ENCODE data around the gene PGLYRP2. TPM values are rescaled to one million over a fixed set of nuclear protein-coding genes. Genes with fewer than 3 reads are reported as not detected.

PGLYRP2 gene
- total and polyA plus RNA-seq, 2 donors (not counting 3 experiments of a cell fraction or from before 2014, with no cell fraction given), result 0.03 to 0.18 TPM

- Histone ChIP-seq H3K4me2 (ENCODE audit: insufficient read depth, low read length) (no peak overlapping the region), H3K79me2 (ENCODE audit: control insufficient read depth, insufficient read depth, low read length) (no peaks in the 10 kb centered on the region), H3K4me3 (replicated peaks in 1 of 3; ENCODE audit: insufficient read depth in 1 of 3, low read depth in 1 of 3, low read length in 3 of 3) (no peak overlapping the region), H2AFZ (ENCODE audit: low read depth, low read length) (no peak overlapping the region), H3K36me3 (ENCODE audit: control insufficient read depth in 2 of 2, extremely low read depth in 1 of 2, insufficient read depth in 2 of 2, low read length in 2 of 2) (no peaks in the 10 kb centered on the region), H3K27me3 (ENCODE audit: control insufficient read depth in 2 of 2, insufficient read depth in 2 of 2, low read length in 2 of 2) (no peaks in the 10 kb centered on the region), H3K9me1 (replicated peaks; ENCODE audit: control insufficient read depth, extremely low read depth, insufficient read depth, low read length) (no peaks in the 10 kb centered on the region), H4K20me1 (replicated peaks; ENCODE audit: control insufficient read depth, extremely low read depth, insufficient read depth, low read length) (no peaks in the 10 kb centered on the region), H3K9me3 (replicated peaks; ENCODE audit: control insufficient read depth, insufficient read depth, low read length) (no peaks in the 10 kb centered on the region), H3K9ac (replicated peaks; ENCODE audit: extremely low read depth, insufficient read depth, low read length) (no peak overlapping the region), H3K27ac (ENCODE audit: insufficient read depth, low read depth, low read length) (no peak overlapping the region), H3K4me1 (ENCODE audit: control insufficient read depth, extremely low read depth, insufficient read depth, low read length) (no peaks in the 10 kb centered on the region)
- no TSS peak for BruUV-seq (replicated peaks)
- FAIRE-seq (no peak), DNase-seq (ENCODE audit: low read depth, low spot score) (no peak)
- intact Hi-C loops (cut with micrococcal nuclease), result no loop called here
- CTCF ChIA-PET, result interaction anchor here (1.3 kb wide), 1 partner anchor 113 kb away, joined by 3 read pairs; no protein-coding TSS in a partner anchor
- TF ChIP-seq JUN (IDR thresholded peaks at IDR 0.05; ENCODE audit: borderline replicate concordance, insufficient read depth, insufficient read length, low read depth) (no peak), FOS (IDR thresholded peaks at IDR 0.05; ENCODE audit: borderline replicate concordance, insufficient read depth, low read length) (no peak), POLR2AphosphoS5 (IDR thresholded peaks at IDR 0.05; ENCODE audit: insufficient read depth, low read depth, low read length) (no peak), GATA2 (IDR thresholded peaks at IDR 0.05; ENCODE audit: insufficient read depth, insufficient read length, low read depth, low read length) (no peak)
- dilution Hi-C loops (cut with MboI; ENCODE audit: extremely low pct_ligation_motif_present, low sequenced_read_pairs), result no loop called here
- POLR2A ChIA-PET, result no interaction called here
These were observed 37.0 kb downstream of the PGLYRP2 start for GRCh38 chr19:15442142-15442920.

DNA sequence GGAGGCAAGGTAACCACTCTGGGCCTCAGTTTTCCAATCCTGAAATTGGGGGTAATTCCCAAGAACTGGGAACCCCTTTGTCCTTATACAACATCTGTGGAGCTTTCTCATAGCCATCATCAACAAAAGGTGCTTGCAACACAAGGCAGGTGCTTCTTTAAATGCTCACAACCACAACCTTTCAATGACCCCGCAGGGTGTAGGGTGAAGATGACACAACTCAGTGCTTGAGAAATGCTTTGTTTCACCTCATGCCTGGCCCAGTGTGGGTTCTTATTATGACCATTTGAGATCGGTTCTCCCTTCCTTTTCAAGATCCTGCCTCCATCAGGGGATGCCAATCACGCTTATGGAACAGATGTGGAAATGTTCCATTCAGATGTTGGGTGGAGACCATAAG lies 38.0 kb downstream of the PGLYRP2 start:
- dilution Hi-C loops (cut with MboI; ENCODE audit: extremely low pct_ligation_motif_present, low sequenced_read_pairs) (no loop called here), intact Hi-C loops (cut with micrococcal nuclease) (no loop called here)
- Histone ChIP-seq H3K36me3 (ENCODE audit: control insufficient read depth in 2 of 2, extremely low read depth in 1 of 2, insufficient read depth in 2 of 2, low read length in 2 of 2) (no peaks in the 10 kb centered on the region), H3K9me3 (replicated peaks; ENCODE audit: control insufficient read depth, insufficient read depth, low read length) (no peaks in the 10 kb centered on the region), H3K9me1 (replicated peaks; ENCODE audit: control insufficient read depth, extremely low read depth, insufficient read depth, low read length) (no peaks in the 10 kb centered on the region), H3K79me2 (ENCODE audit: control insufficient read depth, insufficient read depth, low read length) (no peaks in the 10 kb centered on the region), H3K4me1 (ENCODE audit: control insufficient read depth, extremely low read depth, insufficient read depth, low read length) (no peaks in the 10 kb centered on the region), H3K27ac (ENCODE audit: insufficient read depth, low read depth, low read length) (no peak overlapping the region), H2AFZ (ENCODE audit: low read depth, low read length) (no peak overlapping the region), H4K20me1 (replicated peaks; ENCODE audit: control insufficient read depth, extremely low read depth, insufficient read depth, low read length) (no peaks in the 10 kb centered on the region), H3K4me3 (replicated peaks in 1 of 3; ENCODE audit: insufficient read depth in 1 of 3, low read depth in 1 of 3, low read length in 3 of 3) (no peak overlapping the region), H3K9ac (replicated peaks; ENCODE audit: extremely low read depth, insufficient read depth, low read length) (no peak overlapping the region), H3K4me2 (ENCODE audit: insufficient read depth, low read length) (no peak overlapping the region), H3K27me3 (ENCODE audit: control insufficient read depth in 2 of 2, insufficient read depth in 2 of 2, low read length in 2 of 2) (no peaks in the 10 kb centered on the region)
- POLR2A ChIA-PET, result no interaction called here
- no TSS peak for BruUV-seq (replicated peaks)
- FAIRE-seq (no peak), DNase-seq (ENCODE audit: low read depth, low spot score) (no peak)
- TF ChIP-seq EZH2 (IDR thresholded peaks at IDR 0.05; ENCODE audit: borderline replicate concordance, low read depth, low read length, severe bottlenecking) (no peak), FOS (IDR thresholded peaks at IDR 0.05; ENCODE audit: borderline replicate concordance, insufficient read depth, low read length) (no peak), CTCF (IDR thresholded peaks at IDR 0.05; ENCODE audit: extremely low read depth in 1 of 2, insufficient read depth in 1 of 2, low read depth in 1 of 2, low read length in 2 of 2) (no peak), MYC (IDR thresholded peaks at IDR 0.05; ENCODE audit: low read depth, low read length) (no peak)
- TF ChIP-seq, protein P1, sequence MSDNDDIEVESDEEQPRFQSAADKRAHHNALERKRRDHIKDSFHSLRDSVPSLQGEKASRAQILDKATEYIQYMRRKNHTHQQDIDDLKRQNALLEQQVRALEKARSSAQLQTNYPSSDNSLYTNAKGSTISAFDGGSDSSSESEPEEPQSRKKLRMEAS (IDR thresholded peaks at IDR 0.05; ENCODE audit: insufficient read depth, insufficient read length), result no peak
- CTCF ChIA-PET, result interaction anchor here (1.3 kb wide), 1 partner anchor 114 kb away, joined by 3 read pairs; no protein-coding TSS in a partner anchor
